KBM-7 (cell line): Measurements from ENCODE around the gene TRIM43.
"Not testable (repeated sequence)": the region's sequence is repeated elsewhere in the genome, so short reads cannot be mapped to it uniquely, and the experiment has no call there.

Experiments
- DNase-seq: peaks from one replicate; pipeline ENCODE4 v3.0.0-alpha.2; 2015
- in situ Hi-C: fragments of 300-500 bp; cut with MboI; formaldehyde crosslinking; loops from 2 replicates; pipeline ENCODE4 v1.14.3; 2020; ENCODE audit warnings: low sequenced_read_pairs, low pct_unique_long_range_greater_than_20kb, mixed read lengths

The TRIM43 gene

GRCh38 chr2:95633626-95634259 lies 41.9 kb downstream of the TRIM43 start:
- DNase-seq, in situ Hi-C loops: not testable (repeated sequence)

GRCh38 chr2:95640515-95641288 lies 48.9 kb downstream of the TRIM43 start:
- DNase-seq, in situ Hi-C loops: not testable (repeated sequence)

GRCh38 chr2:95641289-95641575 lies 49.4 kb downstream of the TRIM43 start:
- DNase-seq, in situ Hi-C loops: not testable (repeated sequence)

- DNase-seq, in situ Hi-C loops: not testable (repeated sequence)
Observed at GRCh38 chr2:95641787-95642186, 50.0 kb downstream of the TRIM43 start.

- in situ Hi-C loops, DNase-seq: not testable (repeated sequence)
Observed at GRCh38 chr2:95642360-95642759, 50.6 kb downstream of the TRIM43 start.

- DNase-seq, in situ Hi-C loops: not testable (repeated sequence)
Observed at GRCh38 chr2:95642951-95643350, 51.1 kb downstream of the TRIM43 start.

- in situ Hi-C loops, DNase-seq: not testable (repeated sequence)
Observed at GRCh38 chr2:95645312-95645711, 53.5 kb downstream of the TRIM43 start.

- in situ Hi-C loops, DNase-seq: not testable (repeated sequence)
Observed at GRCh38 chr2:95646274-95646994, 54.6 kb downstream of the TRIM43 start.

- DNase-seq, in situ Hi-C loops: not testable (repeated sequence)
Observed at GRCh38 chr2:95648894-95649544, 57.2 kb downstream of the TRIM43 start.
